HCT116 (cell line): ENCODE data around the gene GLOD4. TPM values are rescaled to one million over a fixed set of nuclear protein-coding genes. Genes with fewer than 3 reads are reported as not detected.
"Not testable (repeated sequence)": the region's sequence is repeated elsewhere in the genome, so short reads cannot be mapped to it uniquely, and the experiment has no call there.

Experiments
- ATAC-seq: fragments of 200-7000 bp; cut with Tn5 transposase; 2 replicates; pipeline ENCODE4 v1.9.1; 2020; ENCODE audit warnings: mild to moderate bottlenecking, moderate library complexity
- BruUV-seq: library from RNA; stranded (reverse); fragments of 400-500 nt; replicated peaks from 2 replicates; lab custom pipeline; 2021; lab: Mats Ljungman, UMichigan
- CTCF ChIA-PET: fragments of 300-600 bp; sonication (Branson Sonifier 250); formaldehyde crosslinking; loops from one replicate; lab custom pipeline; 2021; ENCODE audit warnings: antibody characterized with exemption; lab: Charles Lee
- POLR2A ChIA-PET: fragments of 300-600, 350-600 bp; sonication (Branson Sonifier 250); formaldehyde crosslinking; loops from one replicate; lab custom pipeline; 2021; ENCODE audit warnings: antibody characterized with exemption; lab: Charles Lee
- RAD21 ChIA-PET, 2 experiments: fragments of 300-600 bp; sonication (Branson Sonifier 250); formaldehyde crosslinking; loops; one replicate each; lab custom pipeline; 2023; ENCODE audit warnings: low total read pairs in 2 of 2; ENCODE audit not compliant: uncharacterized antibody in 2 of 2, unreplicated experiment in 2 of 2, low non-redundant PET in 1 of 2; lab: Charles Lee
- DNase-seq: peaks from one replicate; pipeline ENCODE4 v3.0.0-alpha.2; 2010; ENCODE audit warnings: low read depth, low spot score
- H2AFZ ChIP-seq: fragments of 200-600 bp; shearing (Covaris generic), sonication (generic); 2 replicates; pipeline ENCODE4 v1.6.1; 2017; ENCODE audit warnings: low read depth, mixed run types, mixed read lengths, antibody characterized with exemption, low read length; ENCODE audit not compliant: poor library complexity, severe bottlenecking
- H3K27ac ChIP-seq: 2 replicates; pipeline ENCODE4 v1.5.1; 2012; ENCODE audit warnings: low read depth, low read length
- H3K27me3 ChIP-seq: fragments of 200-600 bp; sonication (generic); 2 replicates; pipeline ENCODE4 v1.6.1; 2016; ENCODE audit warnings: mixed run types, low read length, mixed read lengths; ENCODE audit not compliant: insufficient read depth
- H3K36me3 ChIP-seq, 2 experiments: fragments of 200-500 bp in 1 of 2; fragments of 200-600 bp in 1 of 2; sonication (Bioruptor generic) in 1 of 2; sonication (generic) in 1 of 2; 2 replicates each; pipeline versions ENCODE4 v1.5.1 to v1.6.1; 2014 to 2016; ENCODE audit warnings: low read length in 2 of 2, inconsistent platforms in 1 of 2, mixed read lengths in 1 of 2, mixed run types in 1 of 2; ENCODE audit not compliant: insufficient read depth in 2 of 2, control insufficient read depth in 1 of 2
- H3K4me1 ChIP-seq, 2 experiments: fragments of 200-600 bp in 1 of 2; sonication (generic) in 1 of 2; 2 replicates each; pipeline versions ENCODE4 v1.5.1 to v1.6.1; 2012 to 2017; ENCODE audit warnings: low read length in 2 of 2, inconsistent platforms in 1 of 2, mild to moderate bottlenecking in 1 of 2, mixed read lengths in 1 of 2, mixed run types in 1 of 2, moderate library complexity in 1 of 2; ENCODE audit not compliant: insufficient read depth in 2 of 2, control insufficient read depth in 1 of 2
- H3K4me2 ChIP-seq: fragments of 200-600 bp; sonication (generic); 2 replicates; pipeline ENCODE4 v1.6.1; 2017; ENCODE audit warnings: mixed run types, low read length, mixed read lengths
- H3K4me3 ChIP-seq, 2 experiments: fragments of 200-600 bp in 1 of 2; sonication (generic) in 1 of 2; replicated peaks in 1 of 2; 2 replicates each; pipeline ENCODE4 v1.5.1; 2011 to 2016; ENCODE audit warnings: low read length in 2 of 2, control low read depth in 1 of 2, low read depth in 1 of 2, mild to moderate bottlenecking in 1 of 2, mixed read lengths in 1 of 2, mixed run types in 1 of 2
- H3K79me2 ChIP-seq: fragments of 200-600 bp; sonication (generic); 2 replicates; pipeline ENCODE4 v1.6.1; 2017; ENCODE audit warnings: mild to moderate bottlenecking, mixed run types, low read length, moderate library complexity, mixed read lengths; ENCODE audit not compliant: insufficient read depth
- H3K9ac ChIP-seq: fragments of 200-600 bp; sonication (generic); 2 replicates; pipeline ENCODE4 v1.6.1; 2016; ENCODE audit warnings: low read length, mixed read lengths
- H3K9me2 ChIP-seq: fragments of 200-600 bp; sonication (generic), shearing (Covaris generic); 2 replicates; pipeline ENCODE4 v1.6.1; 2017; ENCODE audit warnings: mixed run types, mild to moderate bottlenecking, moderate library complexity; ENCODE audit not compliant: insufficient read depth
- H3K9me3 ChIP-seq, 2 experiments: fragments of 200-500 bp in 1 of 2; fragments of 200-600 bp in 1 of 2; sonication (Bioruptor generic) in 1 of 2; sonication (generic) in 1 of 2; 2 replicates each; pipeline ENCODE4 v1.6.1; 2014 to 2017; ENCODE audit warnings: low read length in 2 of 2, mixed read lengths in 2 of 2, inconsistent platforms in 1 of 2, low read depth in 1 of 2, mild to moderate bottlenecking in 1 of 2, mixed run types in 1 of 2, moderate library complexity in 1 of 2; ENCODE audit not compliant: control insufficient read depth in 1 of 2, insufficient read depth in 1 of 2
- H4K20me1 ChIP-seq: fragments of 200-600 bp; sonication (generic), shearing (Covaris generic); 2 replicates; pipeline ENCODE4 v1.6.1; 2017; ENCODE audit warnings: mixed run types, mild to moderate bottlenecking, moderate library complexity; ENCODE audit not compliant: insufficient read depth
- ELF1 ChIP-seq: IDR thresholded peaks from 2 replicates; pipeline ENCODE4 v1.6.1; 2012; ENCODE audit warnings: low read depth, borderline replicate concordance
- EZH2phosphoT487 ChIP-seq: fragments of 200-600 bp; IDR thresholded peaks from 2 replicates; pipeline ENCODE4 v1.6.1; 2018; ENCODE audit warnings: antibody characterized with exemption, borderline replicate concordance
- FOSL1 ChIP-seq: IDR thresholded peaks from 2 replicates; pipeline ENCODE4 v1.6.1; 2012; ENCODE audit warnings: low read depth
- JUND ChIP-seq: IDR thresholded peaks from 2 replicates; pipeline ENCODE4 v1.6.1; 2012
- POLR2A ChIP-seq: IDR thresholded peaks from 2 replicates; pipeline ENCODE4 v1.7.0; 2011; ENCODE audit warnings: borderline replicate concordance; ENCODE audit not compliant: insufficient read depth, insufficient read length; ENCODE audit errors: extremely low read depth
- POLR2AphosphoS5 ChIP-seq: IDR thresholded peaks from 2 replicates; pipeline ENCODE4 v1.6.1; 2011; ENCODE audit warnings: mild to moderate bottlenecking, low read depth, low read length, moderate library complexity
- TCF7L2 ChIP-seq: IDR thresholded peaks from 2 replicates; pipeline ENCODE4 v1.7.0; 2011; ENCODE audit warnings: borderline replicate concordance, inconsistent platforms; ENCODE audit not compliant: insufficient read depth, insufficient read length; ENCODE audit errors: extremely low read depth
- ZFX ChIP-seq: fragments of 450-650 bp; IDR thresholded peaks from 2 replicates; pipeline ENCODE4 v1.6.1; 2017
- ZNF274 ChIP-seq: fragments of 200-500 bp; sonication (Bioruptor generic); IDR thresholded peaks from 2 replicates; pipeline ENCODE4 v1.6.1; 2014; ENCODE audit warnings: mild to moderate bottlenecking, low read depth, low read length, inconsistent platforms
- intact Hi-C: fragments of 100-400 bp; cut with micrococcal nuclease; formaldehyde crosslinking; loops from 2 replicates; pipeline ENCODE4 v1.10.0; 2022
- total RNA-seq: library from RNA; stranded (reverse); gene quantifications from one replicate; pipeline ENCODE4 v1.2.1, GENCODE V29; 2021; ENCODE audit not compliant: unreplicated experiment
- TF ChIP-seq, protein P1 (sequence below), 3 experiments: fragments of 200-600 bp in 1 of 3; sonication (generic) in 1 of 3; IDR thresholded peaks in 2 of 3; conservative IDR thresholded peaks in 1 of 3; 2 replicates each; pipeline ENCODE4 v1.5.1; 2012 to 2017; ENCODE audit warnings: low read depth in 2 of 3, low read length in 2 of 3, antibody characterized with exemption in 1 of 3, borderline replicate concordance in 1 of 3, control low read depth in 1 of 3, mild to moderate bottlenecking in 1 of 3, mixed read lengths in 1 of 3, mixed run types in 1 of 3, moderate library complexity in 1 of 3; ENCODE audit not compliant: insufficient read depth in 1 of 3
- TF ChIP-seq, protein P2 (sequence below): IDR thresholded peaks from 2 replicates; pipeline ENCODE4 v1.6.1; 2012; ENCODE audit warnings: low read depth
- TF ChIP-seq, protein P3 (sequence below): IDR thresholded peaks from 2 replicates; pipeline ENCODE4 v1.6.1; 2012

The GLOD4 gene
- total RNA-seq, 1 experiment from 2014 or later: 80.7 TPM

DNA sequence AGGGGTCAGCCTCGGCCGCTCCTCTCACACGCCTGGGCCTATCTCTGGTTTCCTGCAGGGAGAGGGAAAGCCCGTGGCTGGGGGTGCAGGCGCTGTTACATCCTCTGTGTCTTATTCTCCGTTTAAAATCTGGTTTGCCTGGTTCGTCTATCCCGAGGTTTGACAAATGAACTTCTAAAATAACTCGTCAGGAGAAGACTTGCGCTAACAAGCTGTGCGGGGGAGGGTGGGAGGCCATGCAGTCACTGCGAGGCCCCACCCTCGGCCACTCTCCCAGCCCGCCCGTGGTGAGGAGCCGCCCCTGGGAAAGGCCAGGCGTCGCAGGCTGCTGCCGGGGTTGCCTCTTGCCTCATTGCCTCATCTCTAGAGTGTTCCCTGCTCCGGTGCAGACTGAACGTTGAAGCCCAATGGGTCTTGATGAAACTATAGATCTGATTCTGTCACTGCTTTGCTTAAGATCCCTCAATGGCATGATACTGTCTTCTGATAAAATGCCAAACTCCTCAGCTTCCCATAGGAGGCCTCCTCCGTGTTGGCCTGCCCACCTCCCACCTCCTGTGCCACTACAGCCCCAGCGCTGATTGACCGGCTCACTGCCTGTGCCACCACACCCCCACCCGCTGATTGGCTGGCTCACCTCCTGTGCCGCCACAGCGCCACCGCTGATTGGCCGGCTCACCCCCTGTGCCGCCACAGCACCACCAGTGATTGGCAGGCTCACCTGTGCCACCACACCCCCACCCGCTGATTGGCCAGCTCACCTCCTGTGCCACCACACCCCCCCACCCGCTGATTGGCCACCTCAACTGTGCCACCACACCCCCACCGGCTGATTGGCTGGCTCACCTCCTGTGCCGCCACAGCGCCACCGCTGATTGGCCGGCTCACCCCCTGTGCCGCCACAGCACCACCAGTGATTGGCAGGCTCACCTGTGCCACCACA lies 8.1 kb upstream of the GLOD4 start:
- intact Hi-C loops, POLR2A ChIA-PET, RAD21 ChIA-PET, BruUV-seq, H3K9me3 ChIP-seq, H3K4me1 ChIP-seq, DNase-seq, H3K4me3 ChIP-seq, H2AFZ ChIP-seq, H3K27ac ChIP-seq, H3K27me3 ChIP-seq, H3K4me2 ChIP-seq, H3K9me2 ChIP-seq, H3K9ac ChIP-seq, H4K20me1 ChIP-seq: not testable (repeated sequence)
- peak; percentile 65 for ATAC-seq
- H3K36me3 ChIP-seq: peaks cover 8 to 34% of the 10 kb centered on the region in 2 experiments; a peak in 3 of 4 replicates
- CTCF ChIA-PET: interaction anchor here (1.6 to 2.1 kb wide), 2 partner anchors 191 to 206 kb away, joined by 7 to 8 read pairs; partner anchors contain the start of gene TIMM22
- H3K79me2 ChIP-seq: peaks cover 36% of the 10 kb centered on the region

DNA sequence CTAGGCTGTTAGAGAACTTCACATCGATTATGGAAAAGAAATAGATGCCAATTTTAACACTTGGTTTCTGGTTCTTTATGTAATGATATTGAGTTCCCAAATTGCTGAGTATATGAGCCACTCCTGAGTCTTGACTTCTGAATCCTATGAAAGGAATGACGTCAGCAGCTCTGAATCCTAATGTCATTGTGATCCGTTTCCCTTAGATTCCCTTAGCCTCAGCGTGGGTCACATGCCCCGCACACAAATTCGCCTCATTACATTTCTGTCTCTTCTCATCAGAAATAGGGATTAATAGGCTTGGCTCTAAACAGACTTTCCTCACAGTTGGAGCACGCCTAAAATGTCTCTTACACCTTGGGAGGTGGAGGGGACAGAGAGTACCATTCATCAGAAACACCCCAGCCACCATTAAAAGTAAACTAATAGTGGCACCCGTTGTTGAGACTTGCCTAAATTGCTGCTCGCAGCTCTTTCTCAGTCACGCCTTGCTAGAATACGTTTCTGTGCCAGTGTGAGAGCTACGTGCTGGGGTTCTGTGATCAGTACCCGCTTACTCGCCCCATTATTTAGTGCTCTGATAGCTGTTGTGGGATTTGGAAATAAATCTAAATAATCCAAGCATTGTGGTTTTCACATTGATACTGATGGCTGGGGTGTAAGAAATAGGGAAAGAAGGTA lies 7.2 kb upstream of the GLOD4 start:
- no peak overlapping the region for H3K4me2 ChIP-seq
- no peaks in the 10 kb centered on the region for H3K9me2 ChIP-seq
- CTCF ChIA-PET: no interaction called here
- intact Hi-C loops: no loop called here
- ATAC-seq: no peak
- H3K79me2 ChIP-seq: peaks cover 45% of the 10 kb centered on the region
- BruUV-seq: no TSS peak
- POLR2A ChIA-PET: no interaction called here
- H4K20me1 ChIP-seq: no peaks in the 10 kb centered on the region
- no peaks in the 10 kb centered on the region for H3K27me3 ChIP-seq
- no peaks in the 10 kb centered on the region; a peak in 1 of 4 replicates for H3K4me1 ChIP-seq
- no peak overlapping the region for H2AFZ ChIP-seq
- RAD21 ChIA-PET: no interaction called here
- no peaks in the 10 kb centered on the region for H3K9me3 ChIP-seq
- no peak for DNase-seq
- H3K36me3 ChIP-seq: peaks cover 11 to 41% of the 10 kb centered on the region in 2 experiments; a peak in 3 of 4 replicates
- H3K9ac ChIP-seq: no peak overlapping the region
- H3K4me3 ChIP-seq: no peak overlapping the region
- H3K27ac ChIP-seq: no peak overlapping the region
- no peak for TF ChIP-seq POLR2AphosphoS5
- TF ChIP-seq TCF7L2: no peak
- no peak for TF ChIP-seq ZFX
- TF ChIP-seq JUND: no peak
- TF ChIP-seq, protein P1, sequence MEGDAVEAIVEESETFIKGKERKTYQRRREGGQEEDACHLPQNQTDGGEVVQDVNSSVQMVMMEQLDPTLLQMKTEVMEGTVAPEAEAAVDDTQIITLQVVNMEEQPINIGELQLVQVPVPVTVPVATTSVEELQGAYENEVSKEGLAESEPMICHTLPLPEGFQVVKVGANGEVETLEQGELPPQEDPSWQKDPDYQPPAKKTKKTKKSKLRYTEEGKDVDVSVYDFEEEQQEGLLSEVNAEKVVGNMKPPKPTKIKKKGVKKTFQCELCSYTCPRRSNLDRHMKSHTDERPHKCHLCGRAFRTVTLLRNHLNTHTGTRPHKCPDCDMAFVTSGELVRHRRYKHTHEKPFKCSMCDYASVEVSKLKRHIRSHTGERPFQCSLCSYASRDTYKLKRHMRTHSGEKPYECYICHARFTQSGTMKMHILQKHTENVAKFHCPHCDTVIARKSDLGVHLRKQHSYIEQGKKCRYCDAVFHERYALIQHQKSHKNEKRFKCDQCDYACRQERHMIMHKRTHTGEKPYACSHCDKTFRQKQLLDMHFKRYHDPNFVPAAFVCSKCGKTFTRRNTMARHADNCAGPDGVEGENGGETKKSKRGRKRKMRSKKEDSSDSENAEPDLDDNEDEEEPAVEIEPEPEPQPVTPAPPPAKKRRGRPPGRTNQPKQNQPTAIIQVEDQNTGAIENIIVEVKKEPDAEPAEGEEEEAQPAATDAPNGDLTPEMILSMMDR (IDR thresholded peaks at IDR 0.05 in 2 of 3, conservative IDR thresholded peaks at IDR 0.05 in 1 of 3; ENCODE audit: borderline replicate concordance in 1 of 3, insufficient read depth in 1 of 3, low read depth in 2 of 3, low read length in 2 of 3): no peak
- TF ChIP-seq ZNF274: no peak
- TF ChIP-seq FOSL1: no peak
- TF ChIP-seq, protein P2, sequence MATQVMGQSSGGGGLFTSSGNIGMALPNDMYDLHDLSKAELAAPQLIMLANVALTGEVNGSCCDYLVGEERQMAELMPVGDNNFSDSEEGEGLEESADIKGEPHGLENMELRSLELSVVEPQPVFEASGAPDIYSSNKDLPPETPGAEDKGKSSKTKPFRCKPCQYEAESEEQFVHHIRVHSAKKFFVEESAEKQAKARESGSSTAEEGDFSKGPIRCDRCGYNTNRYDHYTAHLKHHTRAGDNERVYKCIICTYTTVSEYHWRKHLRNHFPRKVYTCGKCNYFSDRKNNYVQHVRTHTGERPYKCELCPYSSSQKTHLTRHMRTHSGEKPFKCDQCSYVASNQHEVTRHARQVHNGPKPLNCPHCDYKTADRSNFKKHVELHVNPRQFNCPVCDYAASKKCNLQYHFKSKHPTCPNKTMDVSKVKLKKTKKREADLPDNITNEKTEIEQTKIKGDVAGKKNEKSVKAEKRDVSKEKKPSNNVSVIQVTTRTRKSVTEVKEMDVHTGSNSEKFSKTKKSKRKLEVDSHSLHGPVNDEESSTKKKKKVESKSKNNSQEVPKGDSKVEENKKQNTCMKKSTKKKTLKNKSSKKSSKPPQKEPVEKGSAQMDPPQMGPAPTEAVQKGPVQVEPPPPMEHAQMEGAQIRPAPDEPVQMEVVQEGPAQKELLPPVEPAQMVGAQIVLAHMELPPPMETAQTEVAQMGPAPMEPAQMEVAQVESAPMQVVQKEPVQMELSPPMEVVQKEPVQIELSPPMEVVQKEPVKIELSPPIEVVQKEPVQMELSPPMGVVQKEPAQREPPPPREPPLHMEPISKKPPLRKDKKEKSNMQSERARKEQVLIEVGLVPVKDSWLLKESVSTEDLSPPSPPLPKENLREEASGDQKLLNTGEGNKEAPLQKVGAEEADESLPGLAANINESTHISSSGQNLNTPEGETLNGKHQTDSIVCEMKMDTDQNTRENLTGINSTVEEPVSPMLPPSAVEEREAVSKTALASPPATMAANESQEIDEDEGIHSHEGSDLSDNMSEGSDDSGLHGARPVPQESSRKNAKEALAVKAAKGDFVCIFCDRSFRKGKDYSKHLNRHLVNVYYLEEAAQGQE: no peak
- TF ChIP-seq EZH2phosphoT487: no peak
- no peak for TF ChIP-seq ELF1
- TF ChIP-seq, protein P3, sequence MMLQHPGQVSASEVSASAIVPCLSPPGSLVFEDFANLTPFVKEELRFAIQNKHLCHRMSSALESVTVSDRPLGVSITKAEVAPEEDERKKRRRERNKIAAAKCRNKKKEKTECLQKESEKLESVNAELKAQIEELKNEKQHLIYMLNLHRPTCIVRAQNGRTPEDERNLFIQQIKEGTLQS: no peak
- no peak for TF ChIP-seq POLR2A
